HL-60 (cell line): ENCODE results near the gene POLN.

Source experiments
- DNase-seq, 2 experiments: peaks; one replicate each; pipeline ENCODE4 v3.0.0-alpha.2; 2010 to 2020; ENCODE audit warnings: low read depth in 1 of 2, low spot score in 1 of 2
- H3K27ac ChIP-seq: fragments of 250-450 bp; sonication (Bioruptor Pico); replicated peaks from 2 replicates; pipeline ENCODE4 v1.5.1; 2020; ENCODE audit warnings: mild to moderate bottlenecking, moderate library complexity
- H3K27me3 ChIP-seq: fragments of 250-450 bp; sonication (Bioruptor Pico); 2 replicates; pipeline ENCODE4 v1.5.1; 2021; ENCODE audit warnings: mild to moderate bottlenecking, moderate library complexity; ENCODE audit not compliant: insufficient read depth, poor library complexity, severe bottlenecking
- H3K4me3 ChIP-seq: replicated peaks from 2 replicates; pipeline ENCODE4 v1.5.1; 2011; ENCODE audit warnings: mild to moderate bottlenecking, control low read depth, low read length; ENCODE audit not compliant: insufficient read depth
- GABPA ChIP-seq: IDR thresholded peaks from 2 replicates; pipeline ENCODE4 v1.6.1; 2012; ENCODE audit warnings: low read depth
- POLR2AphosphoS5 ChIP-seq: IDR thresholded peaks from 2 replicates; pipeline ENCODE4 v1.6.1; 2012; ENCODE audit warnings: low read depth
- SPI1 ChIP-seq: IDR thresholded peaks from 2 replicates; pipeline ENCODE4 v1.6.1; 2012; ENCODE audit warnings: low read depth, mild to moderate bottlenecking, borderline replicate concordance
- TF ChIP-seq, protein P1 (sequence below): IDR thresholded peaks from one replicate; pipeline ENCODE4 v1.5.1; 2011; ENCODE audit warnings: low read length, control low read depth, inconsistent platforms; ENCODE audit not compliant: insufficient read depth
- TF ChIP-seq, protein P2 (sequence below): IDR thresholded peaks from 2 replicates; pipeline ENCODE4 v1.6.1; 2012; ENCODE audit warnings: low read depth; ENCODE audit not compliant: insufficient replicate concordance

Gene POLN

DNA sequence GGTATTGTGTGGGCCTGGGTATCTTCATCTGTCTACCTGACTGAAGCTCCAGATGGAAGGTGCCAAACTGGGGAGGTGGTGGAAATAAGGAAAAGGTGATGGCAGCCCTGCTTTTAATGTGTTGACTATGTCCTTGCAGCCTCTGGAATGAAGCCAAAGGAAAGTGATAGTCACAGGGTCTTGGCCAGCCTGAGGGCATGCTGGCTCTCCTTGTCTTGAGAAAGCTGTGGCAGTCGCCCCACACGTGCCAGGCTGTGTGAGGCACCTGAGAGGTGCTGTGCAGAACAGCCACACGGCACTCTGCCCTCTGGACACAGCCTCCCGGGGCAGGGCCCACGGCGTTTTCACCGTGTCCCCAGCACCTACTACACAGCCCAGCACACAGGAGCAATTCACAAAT is 105.2 kb downstream of the POLN start:
- H3K4me3 ChIP-seq, result no peak overlapping the region
- no peak for DNase-seq
- H3K27me3 ChIP-seq, result peaks cover 2% of the 10 kb centered on the region
- TF ChIP-seq, protein P1, sequence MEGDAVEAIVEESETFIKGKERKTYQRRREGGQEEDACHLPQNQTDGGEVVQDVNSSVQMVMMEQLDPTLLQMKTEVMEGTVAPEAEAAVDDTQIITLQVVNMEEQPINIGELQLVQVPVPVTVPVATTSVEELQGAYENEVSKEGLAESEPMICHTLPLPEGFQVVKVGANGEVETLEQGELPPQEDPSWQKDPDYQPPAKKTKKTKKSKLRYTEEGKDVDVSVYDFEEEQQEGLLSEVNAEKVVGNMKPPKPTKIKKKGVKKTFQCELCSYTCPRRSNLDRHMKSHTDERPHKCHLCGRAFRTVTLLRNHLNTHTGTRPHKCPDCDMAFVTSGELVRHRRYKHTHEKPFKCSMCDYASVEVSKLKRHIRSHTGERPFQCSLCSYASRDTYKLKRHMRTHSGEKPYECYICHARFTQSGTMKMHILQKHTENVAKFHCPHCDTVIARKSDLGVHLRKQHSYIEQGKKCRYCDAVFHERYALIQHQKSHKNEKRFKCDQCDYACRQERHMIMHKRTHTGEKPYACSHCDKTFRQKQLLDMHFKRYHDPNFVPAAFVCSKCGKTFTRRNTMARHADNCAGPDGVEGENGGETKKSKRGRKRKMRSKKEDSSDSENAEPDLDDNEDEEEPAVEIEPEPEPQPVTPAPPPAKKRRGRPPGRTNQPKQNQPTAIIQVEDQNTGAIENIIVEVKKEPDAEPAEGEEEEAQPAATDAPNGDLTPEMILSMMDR, result no peak
- no peak for TF ChIP-seq SPI1
- TF ChIP-seq, protein P2, sequence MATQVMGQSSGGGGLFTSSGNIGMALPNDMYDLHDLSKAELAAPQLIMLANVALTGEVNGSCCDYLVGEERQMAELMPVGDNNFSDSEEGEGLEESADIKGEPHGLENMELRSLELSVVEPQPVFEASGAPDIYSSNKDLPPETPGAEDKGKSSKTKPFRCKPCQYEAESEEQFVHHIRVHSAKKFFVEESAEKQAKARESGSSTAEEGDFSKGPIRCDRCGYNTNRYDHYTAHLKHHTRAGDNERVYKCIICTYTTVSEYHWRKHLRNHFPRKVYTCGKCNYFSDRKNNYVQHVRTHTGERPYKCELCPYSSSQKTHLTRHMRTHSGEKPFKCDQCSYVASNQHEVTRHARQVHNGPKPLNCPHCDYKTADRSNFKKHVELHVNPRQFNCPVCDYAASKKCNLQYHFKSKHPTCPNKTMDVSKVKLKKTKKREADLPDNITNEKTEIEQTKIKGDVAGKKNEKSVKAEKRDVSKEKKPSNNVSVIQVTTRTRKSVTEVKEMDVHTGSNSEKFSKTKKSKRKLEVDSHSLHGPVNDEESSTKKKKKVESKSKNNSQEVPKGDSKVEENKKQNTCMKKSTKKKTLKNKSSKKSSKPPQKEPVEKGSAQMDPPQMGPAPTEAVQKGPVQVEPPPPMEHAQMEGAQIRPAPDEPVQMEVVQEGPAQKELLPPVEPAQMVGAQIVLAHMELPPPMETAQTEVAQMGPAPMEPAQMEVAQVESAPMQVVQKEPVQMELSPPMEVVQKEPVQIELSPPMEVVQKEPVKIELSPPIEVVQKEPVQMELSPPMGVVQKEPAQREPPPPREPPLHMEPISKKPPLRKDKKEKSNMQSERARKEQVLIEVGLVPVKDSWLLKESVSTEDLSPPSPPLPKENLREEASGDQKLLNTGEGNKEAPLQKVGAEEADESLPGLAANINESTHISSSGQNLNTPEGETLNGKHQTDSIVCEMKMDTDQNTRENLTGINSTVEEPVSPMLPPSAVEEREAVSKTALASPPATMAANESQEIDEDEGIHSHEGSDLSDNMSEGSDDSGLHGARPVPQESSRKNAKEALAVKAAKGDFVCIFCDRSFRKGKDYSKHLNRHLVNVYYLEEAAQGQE, result no peak
- TF ChIP-seq GABPA, result no peak
- no peak for TF ChIP-seq POLR2AphosphoS5
- H3K27ac ChIP-seq, result no peak overlapping the region

DNA sequence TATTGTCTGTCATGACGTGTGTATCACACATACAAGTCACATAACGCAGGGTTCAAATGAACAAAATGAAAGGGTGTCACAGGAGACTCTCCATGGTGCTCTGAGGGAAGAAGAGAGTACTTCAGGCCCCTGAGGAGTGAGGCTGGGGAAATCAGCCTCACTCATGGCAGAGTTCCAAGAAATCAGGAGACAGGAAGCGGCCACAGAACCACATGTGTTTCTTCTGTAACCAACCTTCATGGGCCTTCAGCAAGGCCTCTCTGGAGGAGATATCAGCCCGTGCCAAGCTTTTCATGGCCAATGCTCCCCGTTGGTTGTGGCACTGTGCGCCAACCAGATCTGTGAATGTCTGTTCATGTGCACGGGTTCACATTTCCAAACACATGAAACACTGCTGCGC is 106.8 kb downstream of the POLN start:
- peak; percentile 28 to 77 for DNase-seq
- Histone ChIP-seq H3K4me3 (no peak overlapping the region), H3K27me3 (peaks cover 2% of the 10 kb centered on the region), H3K27ac (no peak overlapping the region)
- 0 out of 2 replicates have a peak, but pooled peaks have one; percentile 49 for TF ChIP-seq POLR2AphosphoS5
- TF ChIP-seq, protein P1, result no peak
- TF ChIP-seq, protein P2, result peak; percentile 43

DNA sequence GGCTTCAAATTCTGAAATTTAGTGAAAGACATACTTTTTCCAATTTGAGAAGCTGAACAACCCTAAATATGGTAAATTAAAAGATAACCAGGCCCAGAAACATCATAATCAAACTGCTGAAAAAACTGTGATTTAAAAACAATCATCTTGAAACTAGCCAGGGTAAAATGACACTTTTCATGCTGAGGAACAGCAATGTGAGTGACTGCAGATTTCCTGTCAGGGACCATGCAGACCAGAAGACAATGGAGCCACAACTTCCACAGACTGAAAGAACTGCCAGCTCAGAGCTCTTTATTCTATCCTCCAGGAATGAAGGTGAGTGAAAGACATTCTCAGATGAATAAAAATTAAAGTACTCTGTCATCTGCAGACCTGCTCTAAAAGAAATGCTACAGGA is 109.5 kb downstream of the POLN start:
- DNase-seq, result no peak
- Histone ChIP-seq H3K27me3 (peaks cover 2% of the 10 kb centered on the region), H3K27ac (no peak overlapping the region), H3K4me3 (no peak overlapping the region)
- TF ChIP-seq SPI1 (no peak), POLR2AphosphoS5 (no peak), GABPA (no peak)
- TF ChIP-seq, protein P1, result no peak
- TF ChIP-seq, protein P2, result no peak
